ENCODE data around the gene EFS.

DNA sequence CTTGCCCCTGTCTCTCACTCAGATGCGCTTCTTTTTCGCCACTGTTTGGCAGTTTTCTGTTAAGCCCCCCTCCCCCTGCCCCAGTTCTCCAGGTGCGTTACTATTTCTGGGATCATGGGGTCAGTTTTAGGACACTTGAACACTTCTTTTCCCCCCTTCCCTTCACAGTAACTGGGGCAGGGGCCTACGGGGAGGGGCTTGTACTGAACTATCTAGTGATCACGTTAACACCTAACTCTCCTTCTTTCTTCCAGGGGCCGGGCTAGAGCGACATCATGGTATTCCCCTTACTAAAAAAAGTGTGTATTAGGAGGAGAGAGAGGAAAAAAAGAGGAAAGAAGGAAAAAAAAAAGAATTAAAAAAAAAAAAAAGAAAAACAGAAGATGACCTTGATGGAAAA is 40.0 kb downstream of the EFS start:
- no peak for TF ChIP-seq ZNF768 (tag by site-specific recombination; IDR thresholded peaks at IDR 0.05)
- TF ChIP-seq ZNF548 (tag by site-specific recombination; IDR thresholded peaks at IDR 0.05): no peak
- TF ChIP-seq, protein P1, sequence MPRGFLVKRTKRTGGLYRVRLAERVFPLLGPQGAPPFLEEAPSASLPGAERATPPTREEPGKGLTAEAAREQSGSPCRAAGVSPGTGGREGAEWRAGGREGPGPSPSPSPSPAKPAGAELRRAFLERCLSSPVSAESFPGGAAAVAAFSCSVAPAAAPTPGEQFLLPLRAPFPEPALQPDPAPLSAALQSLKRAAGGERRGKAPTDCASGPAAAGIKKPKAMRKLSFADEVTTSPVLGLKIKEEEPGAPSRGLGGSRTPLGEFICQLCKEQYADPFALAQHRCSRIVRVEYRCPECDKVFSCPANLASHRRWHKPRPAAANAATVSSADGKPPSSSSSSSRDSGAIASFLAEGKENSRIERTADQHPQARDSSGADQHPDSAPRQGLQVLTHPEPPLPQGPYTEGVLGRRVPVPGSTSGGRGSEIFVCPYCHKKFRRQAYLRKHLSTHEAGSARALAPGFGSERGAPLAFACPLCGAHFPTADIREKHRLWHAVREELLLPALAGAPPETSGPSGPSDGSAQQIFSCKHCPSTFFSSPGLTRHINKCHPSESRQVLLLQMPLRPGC (tag by site-specific recombination; IDR thresholded peaks at IDR 0.05): no peak
- no peak for TF ChIP-seq ZNF391 (tag by site-specific recombination; IDR thresholded peaks at IDR 0.05; ENCODE audit: borderline replicate concordance, low read depth)
- TF ChIP-seq ZNF596 (tag by site-specific recombination; IDR thresholded peaks at IDR 0.05): no peak
- TF ChIP-seq ZNF274 (IDR thresholded peaks at IDR 0.05; ENCODE audit: low read length): no peak
- TF ChIP-seq ZNF274 (tag by site-specific recombination; IDR thresholded peaks at IDR 0.05; ENCODE audit: borderline replicate concordance): no peak
- no peak for TF ChIP-seq ZNF146 (tag by site-specific recombination; IDR thresholded peaks at IDR 0.05)
- no peak for TF ChIP-seq ZSCAN16 (tag by site-specific recombination; IDR thresholded peaks at IDR 0.05)
- no peak for TF ChIP-seq MEIS1 (CRISPR knock-in tag; IDR thresholded peaks at IDR 0.05; ENCODE audit: borderline replicate concordance)
